Measurements from ENCODE around the gene CAMTA1. TPM values are rescaled to one million over a fixed set of nuclear protein-coding genes. Genes with fewer than 3 reads are reported as not detected.
A peak's percentile ranks its signal among the peaks of the same experiment; 100 is the strongest.

The CAMTA1 gene
- total and polyA plus RNA-seq, 8 donors, result 42.8 to 213 (median 118) TPM

DNA sequence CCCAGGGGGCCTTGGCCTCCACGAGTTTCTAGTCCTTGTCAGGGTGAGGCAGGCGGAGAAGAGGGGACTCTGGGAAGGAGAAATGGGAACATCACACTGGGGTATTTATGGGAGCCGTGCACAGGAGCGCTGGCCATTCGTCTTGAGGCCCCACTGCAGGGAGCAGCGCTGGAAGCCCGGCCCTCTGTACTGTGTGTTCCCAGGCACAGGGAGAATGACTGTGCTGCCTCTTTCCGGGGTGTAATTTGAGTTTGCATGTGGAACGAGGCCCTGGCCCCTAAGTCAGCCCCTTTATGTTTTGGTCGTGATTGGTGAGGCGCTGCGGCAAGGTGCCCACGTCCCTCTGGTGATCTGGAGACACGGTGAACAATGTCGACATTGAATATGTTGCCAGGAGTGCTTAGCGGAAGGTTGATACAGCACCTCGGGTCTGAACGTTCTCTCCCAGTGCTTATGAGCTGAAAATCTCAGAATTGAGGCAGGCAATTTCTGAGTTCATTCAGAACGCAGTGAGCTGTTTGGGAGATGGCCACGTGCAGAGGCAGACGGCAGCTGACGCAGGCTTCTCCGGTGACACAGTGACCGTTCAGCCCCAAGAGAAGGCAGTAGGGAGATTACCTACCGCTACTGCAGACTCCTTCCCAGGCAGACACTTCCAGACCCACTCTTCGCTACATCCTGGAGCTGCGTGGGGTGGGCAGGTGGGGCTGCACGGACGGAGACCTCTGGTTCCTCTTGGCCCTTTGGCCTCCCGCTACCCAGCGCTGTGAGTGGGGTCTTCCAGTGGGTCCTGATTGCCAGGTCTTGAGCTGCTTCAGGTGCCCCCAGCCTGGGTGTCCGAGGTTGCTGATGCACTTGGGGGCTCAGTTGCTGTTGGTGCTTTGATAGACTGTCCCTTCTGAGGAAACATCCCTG lies 265.8 kb downstream of the CAMTA1 start:
- TF ChIP-seq, protein P1, sequence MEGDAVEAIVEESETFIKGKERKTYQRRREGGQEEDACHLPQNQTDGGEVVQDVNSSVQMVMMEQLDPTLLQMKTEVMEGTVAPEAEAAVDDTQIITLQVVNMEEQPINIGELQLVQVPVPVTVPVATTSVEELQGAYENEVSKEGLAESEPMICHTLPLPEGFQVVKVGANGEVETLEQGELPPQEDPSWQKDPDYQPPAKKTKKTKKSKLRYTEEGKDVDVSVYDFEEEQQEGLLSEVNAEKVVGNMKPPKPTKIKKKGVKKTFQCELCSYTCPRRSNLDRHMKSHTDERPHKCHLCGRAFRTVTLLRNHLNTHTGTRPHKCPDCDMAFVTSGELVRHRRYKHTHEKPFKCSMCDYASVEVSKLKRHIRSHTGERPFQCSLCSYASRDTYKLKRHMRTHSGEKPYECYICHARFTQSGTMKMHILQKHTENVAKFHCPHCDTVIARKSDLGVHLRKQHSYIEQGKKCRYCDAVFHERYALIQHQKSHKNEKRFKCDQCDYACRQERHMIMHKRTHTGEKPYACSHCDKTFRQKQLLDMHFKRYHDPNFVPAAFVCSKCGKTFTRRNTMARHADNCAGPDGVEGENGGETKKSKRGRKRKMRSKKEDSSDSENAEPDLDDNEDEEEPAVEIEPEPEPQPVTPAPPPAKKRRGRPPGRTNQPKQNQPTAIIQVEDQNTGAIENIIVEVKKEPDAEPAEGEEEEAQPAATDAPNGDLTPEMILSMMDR (IDR thresholded peaks at IDR 0.05), result no peak
- no peak for TF ChIP-seq POLR2A (IDR thresholded peaks at IDR 0.05)
- no peaks in the 10 kb centered on the region for H3K36me3 ChIP-seq
- H3K9me3 ChIP-seq, result peaks cover 0 to 8% (median 4%) of the 10 kb centered on the region in 4 donors
- H3K4me1 ChIP-seq, result no peaks in the 10 kb centered on the region
- intact Hi-C loops (cut with DNase I; ENCODE audit: low total_unique reads), result no loop called here
- peaks cover 0 to 66% (median 0%) of the 10 kb centered on the region in 3 donors for H3K27me3 ChIP-seq
- no peak for DNase-seq
- H3K27ac ChIP-seq, result no peak overlapping the region
- H3K4me3 ChIP-seq, result no peak overlapping the region
- WGBS, 5 donors, result 66 to 75% (median 75%) methylated on average over 31 to 32 of the region's 32 CpGs

DNA sequence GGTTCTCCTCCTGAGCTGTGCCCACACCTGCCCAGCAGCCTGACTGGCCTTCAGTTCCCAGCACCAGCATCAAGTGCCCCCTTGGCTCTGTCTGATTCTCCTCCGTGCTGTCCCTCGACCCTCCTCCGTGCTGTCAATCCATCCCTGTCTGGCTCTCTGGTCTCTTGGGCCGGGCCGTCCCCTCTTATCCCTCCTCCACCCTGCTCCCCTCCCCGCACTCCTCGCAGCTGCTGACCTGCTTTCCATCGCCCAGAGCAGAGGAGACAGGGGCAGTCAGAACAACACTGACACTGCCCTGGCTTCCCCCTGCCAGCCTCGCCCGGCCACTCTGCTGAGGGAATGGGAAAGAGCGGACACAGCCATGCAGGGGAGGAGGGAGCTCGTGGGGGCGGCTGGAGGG lies 267.4 kb downstream of the CAMTA1 start:
- intact Hi-C loops (cut with DNase I; ENCODE audit: low total_unique reads), result no loop called here
- H3K36me3 ChIP-seq, result no peaks in the 10 kb centered on the region
- H3K27me3 ChIP-seq, result peaks cover 0 to 59% (median 0%) of the 10 kb centered on the region in 3 donors
- WGBS, 5 donors, result 64 to 75% (median 72%) methylated on average over 13 of the region's 13 CpGs
- no peak for DNase-seq
- no peak overlapping the region for H3K4me3 ChIP-seq
- no peaks in the 10 kb centered on the region for H3K9me3 ChIP-seq
- H3K4me1 ChIP-seq, result no peaks in the 10 kb centered on the region
- no peak overlapping the region for H3K27ac ChIP-seq
- TF ChIP-seq POLR2A (IDR thresholded peaks at IDR 0.05) (no peak), EP300 (IDR thresholded peaks at IDR 0.05) (no peak), POLR2AphosphoS5 (IDR thresholded peaks at IDR 0.05) (no peak)
- TF ChIP-seq, protein P1 (IDR thresholded peaks at IDR 0.05), result no peak

DNA sequence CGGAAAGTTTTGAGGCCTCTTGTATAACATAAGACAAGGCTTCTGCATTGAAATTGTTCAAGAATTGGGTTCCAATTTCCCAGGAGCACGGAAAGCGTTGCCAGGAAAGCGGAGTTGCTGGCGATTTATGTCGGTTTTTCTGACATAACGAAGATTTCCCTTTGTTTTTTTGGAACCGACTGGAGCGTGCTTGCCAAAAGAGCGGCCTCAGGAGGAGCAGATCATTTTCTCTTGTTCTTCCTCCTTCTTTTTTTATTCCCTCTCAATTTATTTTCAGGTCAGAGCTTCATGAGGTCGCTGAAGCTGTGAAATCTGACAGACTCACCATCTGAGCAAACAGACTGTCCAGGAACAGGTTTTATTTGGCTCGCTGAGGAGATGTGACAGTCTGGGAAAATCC lies 275.5 kb downstream of the CAMTA1 start:
- Histone ChIP-seq H3K27me3 (peaks cover 0 to 33% (median 0%) of the 10 kb centered on the region in 3 donors), H3K36me3 (no peaks in the 10 kb centered on the region), H3K4me1 (no peaks in the 10 kb centered on the region), H3K9me3 (no peaks in the 10 kb centered on the region), H3K4me3 (no peak overlapping the region), H3K27ac (no peak overlapping the region)
- TF ChIP-seq POLR2AphosphoS5 (IDR thresholded peaks at IDR 0.05) (no peak), EP300 (IDR thresholded peaks at IDR 0.05) (no peak), POLR2A (IDR thresholded peaks at IDR 0.05) (no peak)
- TF ChIP-seq, protein P1 (IDR thresholded peaks at IDR 0.05), result no peak
- peak in 1 of 2 donors; percentile 21 for DNase-seq
- 72 to 84% (median 78%) methylated on average over 12 of the region's 12 CpGs for WGBS, 5 donors
- intact Hi-C loops (cut with DNase I; ENCODE audit: low total_unique reads), result no loop called here

DNA sequence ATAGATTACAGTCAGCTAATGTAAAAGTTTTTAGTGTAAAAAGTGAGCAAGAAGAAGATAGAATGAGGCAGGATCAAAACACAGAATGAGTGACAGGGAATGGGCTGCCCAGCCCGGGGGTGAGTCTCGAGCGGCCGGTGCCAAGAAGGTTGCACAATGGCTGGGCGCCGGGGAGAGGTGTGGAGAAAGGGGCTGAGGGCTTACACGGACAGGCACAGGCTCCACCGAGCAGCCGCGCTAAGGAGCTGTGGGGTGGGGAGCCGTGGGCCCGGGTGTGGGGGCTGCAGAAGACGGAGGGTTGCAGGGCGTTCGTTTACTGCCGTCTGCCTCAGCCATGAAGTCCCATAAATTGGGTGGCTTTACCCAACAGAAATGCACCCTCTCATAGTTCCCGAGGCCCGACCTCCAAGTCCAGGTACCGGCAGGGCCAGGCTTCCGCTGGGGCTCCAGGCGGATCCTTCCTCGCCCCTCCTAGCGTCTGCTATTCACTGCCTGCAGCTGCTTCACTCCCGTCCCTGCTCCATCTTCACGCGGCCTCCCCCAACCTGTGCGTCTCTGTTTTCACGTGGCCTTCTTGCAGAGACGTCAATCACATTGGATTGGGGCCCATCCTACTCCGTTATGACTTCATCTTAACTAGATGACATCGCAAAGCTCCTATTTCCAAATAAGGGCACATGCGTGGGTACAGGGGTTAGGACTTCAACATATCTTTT lies 277.2 kb downstream of the CAMTA1 start:
- Histone ChIP-seq H3K9me3 (no peaks in the 10 kb centered on the region), H3K4me1 (no peaks in the 10 kb centered on the region), H3K4me3 (no peak overlapping the region), H3K27ac (no peak overlapping the region), H3K36me3 (no peaks in the 10 kb centered on the region), H3K27me3 (peaks cover 0 to 31% (median 0%) of the 10 kb centered on the region in 3 donors)
- TF ChIP-seq POLR2AphosphoS5 (IDR thresholded peaks at IDR 0.05) (no peak), POLR2A (IDR thresholded peaks at IDR 0.05) (no peak), EP300 (IDR thresholded peaks at IDR 0.05) (no peak)
- TF ChIP-seq, protein P1 (IDR thresholded peaks at IDR 0.05), result no peak
- DNase-seq, result no peak
- WGBS, 5 donors, result 81 to 86% (median 85%) methylated on average over 28 to 32 of the region's 32 CpGs
- intact Hi-C loops (cut with DNase I; ENCODE audit: low total_unique reads), result no loop called here

Measured in stomach (tissue), 9 donors.